HAP-1 (cell line): ENCODE results near the gene ZSWIM7.
"Not testable (repeated sequence)": the region's sequence is repeated elsewhere in the genome, so short reads cannot be mapped to it uniquely, and the experiment has no call there.

Experiments
- DNase-seq, 2 experiments: peaks; one replicate each; pipeline ENCODE4 v3.0.0-alpha.2; 2016 to 2020; ENCODE audit warnings: low spot score in 2 of 2
- H3K27me3 ChIP-seq: fragments of 250-450 bp; sonication (Bioruptor Pico); 2 replicates; pipeline ENCODE4 v1.5.1; 2020; ENCODE audit warnings: low read depth, mild to moderate bottlenecking, moderate library complexity
- H3K36me3 ChIP-seq: fragments of 250-450 bp; sonication (Bioruptor Pico); replicated peaks from 2 replicates; pipeline ENCODE4 v1.5.1; 2020; ENCODE audit warnings: mild to moderate bottlenecking
- H3K4me1 ChIP-seq: fragments of 250-450 bp; sonication (Bioruptor Pico); 2 replicates; pipeline ENCODE4 v1.5.1; 2020; ENCODE audit warnings: mild to moderate bottlenecking
- H3K4me3 ChIP-seq: fragments of 250-450 bp; sonication (Bioruptor Pico); 2 replicates; pipeline ENCODE4 v1.5.1; 2020; ENCODE audit warnings: mild to moderate bottlenecking, moderate library complexity
- H3K9me3 ChIP-seq: fragments of 250-450 bp; sonication (Bioruptor Pico); 2 replicates; pipeline ENCODE4 v1.5.1; 2020; ENCODE audit warnings: mild to moderate bottlenecking, moderate library complexity
- in situ Hi-C: fragments of 300-500 bp; cut with MboI; formaldehyde crosslinking; loops from 3 replicates; pipeline ENCODE4 v1.14.3; 2020; ENCODE audit warnings: low sequenced_read_pairs, inconsistent platforms, mixed read lengths

The ZSWIM7 gene

DNA sequence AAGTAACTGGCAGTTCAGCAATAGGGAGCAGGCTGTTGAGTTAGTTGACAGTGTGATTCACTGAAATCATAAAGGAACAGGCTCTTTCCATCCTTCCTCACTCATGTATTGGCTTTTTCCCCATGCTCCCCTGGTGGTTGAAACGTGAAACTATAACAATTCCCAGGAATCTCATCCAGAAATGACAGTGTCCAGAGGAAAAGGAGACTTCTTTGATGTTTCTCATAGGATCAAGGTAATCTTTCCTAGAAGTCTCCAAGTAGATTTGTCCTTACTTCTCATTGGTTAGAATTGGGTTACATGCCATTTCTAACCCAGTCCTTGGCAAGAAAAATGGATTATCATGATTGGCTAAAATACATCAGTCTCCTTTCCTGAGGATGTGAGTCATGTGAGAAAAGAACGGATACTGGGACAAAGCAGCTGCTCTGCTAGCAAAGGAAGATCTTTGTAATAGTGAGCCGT, 14.5 kb upstream of the ZSWIM7 start:
- H3K4me1 ChIP-seq, result peaks cover 21% of the 10 kb centered on the region
- peak; percentile 41 to 49 for DNase-seq
- in situ Hi-C loops, result no loop called here
- H3K4me3 ChIP-seq, result no peak overlapping the region
- peaks cover 37% of the 10 kb centered on the region for H3K36me3 ChIP-seq
- no peaks in the 10 kb centered on the region for H3K27me3 ChIP-seq
- no peaks in the 10 kb centered on the region for H3K9me3 ChIP-seq

GRCh38 chr17:16007439-16007838, 7.9 kb upstream of the ZSWIM7 start:
- no peaks in the 10 kb centered on the region for H3K27me3 ChIP-seq
- H3K9me3 ChIP-seq, result no peaks in the 10 kb centered on the region
- in situ Hi-C loops, result no loop called here
- H3K4me1 ChIP-seq, result peaks cover 20% of the 10 kb centered on the region
- no peak overlapping the region for H3K4me3 ChIP-seq
- H3K36me3 ChIP-seq, result peaks cover 73% of the 10 kb centered on the region
- no peak for DNase-seq

DNA sequence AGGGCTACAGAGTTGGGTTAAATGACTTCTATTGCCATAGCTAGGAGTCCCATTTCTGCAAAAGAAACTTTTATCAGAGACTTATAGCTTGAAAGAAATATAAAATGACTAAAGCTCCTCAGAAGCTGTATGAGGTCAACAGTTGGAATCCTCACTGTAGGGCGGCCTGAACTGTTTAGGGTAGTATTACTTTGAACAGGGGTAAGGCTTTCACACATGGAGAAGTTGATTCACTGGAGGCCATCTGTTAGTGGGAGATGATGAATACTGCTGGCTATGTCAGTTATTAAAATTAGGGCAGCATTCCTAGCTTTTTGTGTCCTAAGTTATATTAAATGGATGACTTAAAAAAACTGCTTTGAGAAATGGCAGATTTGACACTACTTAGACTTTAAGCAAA, 6.1 kb upstream of the ZSWIM7 start:
- in situ Hi-C loops, result no loop called here
- peaks cover 86% of the 10 kb centered on the region for H3K36me3 ChIP-seq
- no peak overlapping the region for H3K4me3 ChIP-seq
- H3K27me3 ChIP-seq, result no peaks in the 10 kb centered on the region
- peaks cover 7% of the 10 kb centered on the region for H3K9me3 ChIP-seq
- peaks cover 13% of the 10 kb centered on the region for H3K4me1 ChIP-seq
- DNase-seq, result no peak

DNA sequence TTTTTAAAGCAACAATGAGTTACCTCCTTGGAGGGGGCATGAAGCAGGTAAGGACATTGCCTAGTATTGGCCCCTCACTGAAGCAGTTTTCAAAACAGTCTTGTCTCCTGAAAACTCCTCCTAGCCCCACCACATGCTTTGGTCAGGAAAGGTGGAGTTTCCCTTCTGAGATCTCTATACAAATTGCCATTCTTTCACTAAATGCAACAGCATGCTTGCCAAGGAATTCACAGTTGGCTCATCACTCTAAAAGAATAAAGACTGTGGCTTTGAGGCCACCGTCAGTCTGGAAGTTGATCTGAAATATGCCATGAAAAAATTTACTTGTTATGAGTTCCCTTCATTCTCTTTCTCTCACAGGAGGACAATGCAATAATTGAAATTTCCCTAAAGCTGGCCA, 4.3 kb upstream of the ZSWIM7 start:
- in situ Hi-C loops, result no loop called here

DNA sequence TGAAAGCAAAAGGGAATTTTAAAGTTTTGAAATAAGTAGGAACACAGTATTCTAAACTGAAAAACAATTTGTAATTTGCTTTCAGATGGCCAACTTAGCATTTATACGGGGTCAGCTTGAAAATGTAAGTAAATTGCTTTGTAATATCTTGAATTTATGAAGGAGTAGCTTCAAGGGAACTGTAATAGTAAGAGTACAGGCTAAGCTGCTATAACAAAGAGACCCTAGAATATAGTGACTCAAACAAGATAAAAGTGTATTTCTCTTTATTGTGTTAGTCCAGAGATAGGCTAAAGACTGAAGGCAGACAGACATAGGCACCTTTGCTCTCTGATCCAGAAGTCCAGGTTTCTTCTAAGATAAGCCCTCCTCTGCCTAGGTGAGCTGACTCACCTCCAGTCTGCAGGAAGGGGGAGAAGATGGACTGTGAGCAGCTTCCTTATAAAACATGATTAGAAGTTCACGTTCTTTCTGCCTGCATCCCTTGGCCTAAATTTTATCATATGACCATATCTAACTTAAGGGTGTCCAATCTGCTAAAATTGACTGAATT, 3.3 kb upstream of the ZSWIM7 start:
- H3K9me3 ChIP-seq, result peaks cover 7% of the 10 kb centered on the region
- in situ Hi-C loops, result no loop called here
- no peak for DNase-seq
- H3K4me1 ChIP-seq, result peaks cover 12% of the 10 kb centered on the region
- H3K36me3 ChIP-seq, result peaks cover 65% of the 10 kb centered on the region
- no peaks in the 10 kb centered on the region for H3K27me3 ChIP-seq
- H3K4me3 ChIP-seq, result no peak overlapping the region

More for the DNA sequence above, 4.3 kb upstream of the ZSWIM7 start:
- Histone ChIP-seq H3K9me3 (peaks cover 7% of the 10 kb centered on the region), H3K36me3 (peaks cover 76% of the 10 kb centered on the region), H3K4me1 (peaks cover 8% of the 10 kb centered on the region), H3K27me3 (no peaks in the 10 kb centered on the region), H3K4me3 (no peak overlapping the region)
- DNase-seq, result no peak

DNA sequence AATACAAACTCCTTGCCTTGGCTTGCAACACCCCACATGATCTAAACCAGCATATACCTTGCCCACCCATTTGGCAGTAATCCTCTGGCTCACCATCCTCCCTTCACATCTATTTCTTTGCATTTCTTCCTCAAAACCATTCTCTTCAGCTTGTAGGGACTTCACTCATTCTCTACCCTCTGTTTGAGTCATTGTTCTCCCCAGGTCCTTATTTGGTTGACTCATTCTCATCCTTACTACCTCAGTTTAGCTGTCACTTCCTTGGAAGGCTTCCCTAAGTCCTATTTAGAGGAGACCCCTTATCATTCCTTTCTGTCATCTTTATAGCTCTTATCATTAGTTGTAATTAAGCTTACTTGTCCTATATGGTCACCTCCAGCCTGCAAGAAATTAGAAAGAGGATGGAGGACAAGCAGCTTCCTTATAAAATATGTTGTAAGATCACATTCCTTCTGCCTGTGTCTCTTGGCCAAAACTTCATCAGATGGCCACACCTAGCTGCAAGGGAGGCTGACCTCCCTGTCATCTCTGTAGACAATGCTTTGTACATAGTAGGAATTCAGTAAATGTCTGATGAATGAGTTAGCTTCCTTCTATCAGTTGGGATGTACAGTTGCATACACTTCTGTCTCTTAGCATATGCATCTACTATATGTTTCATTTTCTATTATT, 1.9 kb upstream of the ZSWIM7 start:
- Histone ChIP-seq H3K36me3 (peaks cover 54% of the 10 kb centered on the region), H3K9me3 (peaks cover 7% of the 10 kb centered on the region), H3K4me3 (no peak overlapping the region; the same call in 1 of the 2 replicates), H3K27me3 (no peaks in the 10 kb centered on the region), H3K4me1 (peaks cover 12% of the 10 kb centered on the region)
- in situ Hi-C loops, result no loop called here
- DNase-seq, result no peak

DNA sequence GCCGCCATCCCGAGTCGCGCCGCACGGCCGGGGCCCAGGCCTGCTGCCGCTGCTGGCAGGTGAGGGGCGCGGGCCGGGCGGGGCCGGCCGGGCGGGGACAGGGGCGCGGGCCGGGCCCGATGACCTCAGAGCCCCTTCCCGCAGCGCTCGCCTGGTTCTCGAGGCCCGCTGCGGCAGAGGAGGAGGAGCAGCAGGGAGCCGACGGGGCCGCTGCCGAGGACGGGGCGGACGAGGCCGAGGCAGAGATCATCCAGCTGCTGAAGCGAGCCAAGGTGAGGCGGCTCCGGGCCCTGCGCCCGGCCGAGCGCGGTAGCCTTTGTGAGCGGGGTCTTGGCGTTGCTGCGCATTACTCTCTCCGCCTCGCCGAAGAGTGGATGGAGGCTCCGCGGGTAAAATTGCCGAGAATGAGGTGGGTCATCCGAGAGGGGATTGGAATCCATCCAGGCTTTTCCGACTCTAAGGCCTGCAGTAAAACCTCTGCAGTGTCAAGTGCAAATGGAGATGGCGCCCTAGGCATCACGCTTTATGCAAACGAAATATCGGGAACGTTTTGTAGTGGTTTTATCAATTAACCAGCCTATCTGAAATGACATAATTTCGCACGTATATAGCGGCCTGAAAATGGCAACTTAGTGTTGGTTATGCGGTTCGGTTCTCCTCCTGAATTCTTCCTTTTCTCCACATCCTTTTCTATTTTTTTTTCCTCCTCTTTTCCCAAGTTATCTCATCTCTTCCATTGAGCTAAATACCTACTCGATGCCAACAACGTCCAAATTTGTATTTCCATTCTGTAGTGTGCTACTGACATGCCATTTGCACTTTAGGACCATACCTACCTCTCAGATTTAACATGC, 697 bp upstream of the ZSWIM7 start:
- in situ Hi-C loops, result loop anchor here (25.0 kb wide), 1 partner anchor 163 kb away; no protein-coding TSS in a partner anchor
- H3K9me3 ChIP-seq, result peaks cover 7% of the 10 kb centered on the region
- H3K27me3 ChIP-seq, result no peaks in the 10 kb centered on the region
- peaks cover 12% of the 10 kb centered on the region for H3K4me1 ChIP-seq
- peaks cover 44% of the 10 kb centered on the region for H3K36me3 ChIP-seq
- H3K4me3 ChIP-seq, result peak overlapping the region; percentile 75
- peak in 1 of 2 experiments; percentile 37 for DNase-seq

DNA sequence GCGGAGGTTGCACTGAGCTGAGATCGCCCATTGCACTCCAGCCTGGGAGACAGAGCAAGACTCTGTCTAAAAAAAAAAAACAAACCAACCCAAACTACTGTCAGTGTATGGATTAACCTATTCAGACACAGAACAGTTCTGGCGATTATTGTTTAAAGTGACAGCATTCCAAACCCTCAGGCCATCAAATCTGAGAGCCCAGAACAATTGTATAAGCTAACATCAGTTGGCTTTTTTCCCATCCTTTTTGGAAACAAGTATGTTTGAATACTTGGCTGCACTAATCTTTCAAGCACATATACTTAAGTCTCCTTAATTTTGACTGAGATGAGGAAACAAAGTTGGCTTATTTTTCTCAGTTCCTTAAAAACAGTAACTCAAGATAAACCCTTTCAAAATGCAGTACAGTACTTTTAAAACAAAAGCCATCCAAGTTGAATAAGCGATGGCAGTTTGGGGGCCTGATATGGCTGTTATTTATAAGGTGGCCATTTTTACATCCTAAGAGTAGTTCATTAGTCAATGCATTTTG, 1.4 kb downstream of the ZSWIM7 start:
- Histone ChIP-seq H3K27me3 (no peaks in the 10 kb centered on the region), H3K36me3 (peaks cover 23% of the 10 kb centered on the region), H3K4me3 (no peak overlapping the region; the same call in 1 of the 2 replicates), H3K4me1 (peaks cover 12% of the 10 kb centered on the region), H3K9me3 (peaks cover 7% of the 10 kb centered on the region)
- in situ Hi-C loops, result loop anchor here (25.0 kb wide), 1 partner anchor 161 kb away; no protein-coding TSS in a partner anchor
- peak; percentile 39 to 57 for DNase-seq

- in situ Hi-C loops, result loop anchor here (25.0 kb wide), 1 partner anchor 159 kb away; no protein-coding TSS in a partner anchor
- DNase-seq, result no peak
- Histone ChIP-seq H3K9me3 (peaks cover 2% of the 10 kb centered on the region), H3K4me3 (no peak overlapping the region), H3K4me1 (peaks cover 12% of the 10 kb centered on the region), H3K27me3 (no peaks in the 10 kb centered on the region), H3K36me3 (peaks cover 5% of the 10 kb centered on the region)
These were observed 3.2 kb downstream of the ZSWIM7 start for GRCh38 chr17:15996322-15996721.

DNA sequence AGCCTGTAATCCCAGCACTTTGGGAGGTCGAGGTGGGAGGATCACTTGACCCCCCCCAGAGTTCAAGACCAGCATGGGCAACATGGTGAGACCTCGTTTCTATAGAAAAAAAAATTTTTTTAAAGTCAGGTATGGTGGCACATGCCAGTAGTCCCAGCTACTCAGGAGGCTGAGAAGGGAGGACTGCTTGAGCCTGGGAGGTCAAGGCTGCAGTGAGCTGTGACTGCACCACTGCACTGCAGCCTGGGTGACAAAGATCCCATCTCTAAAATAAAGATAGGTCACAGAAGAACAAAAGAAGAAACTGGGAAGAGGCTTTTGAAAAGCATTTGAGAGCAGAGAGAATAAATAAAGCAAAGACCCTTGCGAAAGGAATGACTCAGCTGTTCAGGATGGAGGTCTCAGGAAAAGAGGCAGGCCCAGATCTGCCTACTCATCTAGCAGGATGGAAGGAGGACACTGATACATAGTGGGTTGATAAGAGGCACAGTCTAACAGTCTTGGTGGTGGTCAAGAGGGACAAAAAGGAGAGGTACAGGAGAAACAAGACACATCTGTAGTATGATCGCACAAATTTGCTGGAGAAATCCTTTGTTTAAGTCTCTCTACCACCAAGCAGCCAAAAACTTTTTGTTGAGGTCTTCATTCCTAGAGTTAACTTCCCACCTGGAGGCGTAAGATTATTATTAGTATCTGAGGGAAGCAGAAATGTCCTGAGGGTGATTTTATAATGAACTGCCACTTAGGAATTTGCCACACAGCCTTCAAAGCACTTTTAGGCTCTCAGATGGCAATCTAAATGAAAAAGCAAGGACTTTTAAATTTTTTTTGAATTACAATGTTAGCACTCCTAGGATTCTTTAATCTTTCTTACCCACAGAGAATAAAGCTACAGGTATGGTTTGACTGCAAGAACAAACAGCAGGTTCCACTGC, 17.6 kb downstream of the ZSWIM7 start:
- Histone ChIP-seq H3K9me3 (no peaks in the 10 kb centered on the region), H3K27me3 (no peaks in the 10 kb centered on the region), H3K4me3 (no peak overlapping the region), H3K4me1 (peaks cover 17% of the 10 kb centered on the region), H3K36me3 (peaks cover 33% of the 10 kb centered on the region)
- DNase-seq, result no peak
- in situ Hi-C loops, result loop anchor here (25.0 kb wide), 1 partner anchor 145 kb away; no protein-coding TSS in a partner anchor

GRCh38 chr17:15981208-15981607, 18.3 kb downstream of the ZSWIM7 start:
- no peaks in the 10 kb centered on the region for H3K27me3 ChIP-seq
- in situ Hi-C loops, result loop anchor here (25.0 kb wide), 1 partner anchor 144 kb away; no protein-coding TSS in a partner anchor
- peaks cover 30% of the 10 kb centered on the region for H3K36me3 ChIP-seq
- peaks cover 17% of the 10 kb centered on the region for H3K4me1 ChIP-seq
- H3K9me3 ChIP-seq, result no peaks in the 10 kb centered on the region
- no peak for DNase-seq
- H3K4me3 ChIP-seq, result no peak overlapping the region

DNA sequence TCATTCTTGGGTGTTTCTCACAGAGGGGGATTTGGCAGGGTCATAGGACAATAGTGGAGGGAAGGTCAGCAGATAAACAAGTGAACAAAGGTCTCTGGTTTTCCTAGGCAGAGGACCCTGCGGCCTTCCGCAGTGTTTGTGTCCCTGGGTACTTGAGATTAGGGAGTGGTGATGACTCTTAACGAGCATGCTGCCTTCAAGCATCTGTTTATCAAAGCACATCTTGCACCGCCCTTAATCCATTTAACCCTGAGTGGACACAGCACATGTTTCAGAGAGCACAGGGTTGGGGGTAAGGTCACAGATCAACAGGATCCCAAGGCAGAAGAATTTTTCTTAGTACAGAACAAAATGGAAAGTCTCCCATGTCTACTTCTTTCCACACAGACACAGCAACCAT, 20.5 kb downstream of the ZSWIM7 start:
- H3K27me3 ChIP-seq, H3K9me3 ChIP-seq, H3K4me3 ChIP-seq, DNase-seq: not testable (repeated sequence)
- H3K36me3 ChIP-seq, result peaks cover 20% of the 10 kb centered on the region
- in situ Hi-C loops, result loop anchor here (25.0 kb wide), 1 partner anchor 142 kb away; no protein-coding TSS in a partner anchor
- peaks cover 17% of the 10 kb centered on the region for H3K4me1 ChIP-seq
